Measurements from ENCODE around the gene DTNB. TPM values are rescaled to one million over a fixed set of nuclear protein-coding genes. Genes with fewer than 3 reads are reported as not detected.
A peak's percentile ranks its signal among the peaks of the same experiment; 100 is the strongest.

Gene DTNB
- total and polyA plus RNA-seq, 2 donors (not counting 3 experiments of a cell fraction or from before 2014, with no cell fraction given), result 11.5 to 17.0 TPM

DNA sequence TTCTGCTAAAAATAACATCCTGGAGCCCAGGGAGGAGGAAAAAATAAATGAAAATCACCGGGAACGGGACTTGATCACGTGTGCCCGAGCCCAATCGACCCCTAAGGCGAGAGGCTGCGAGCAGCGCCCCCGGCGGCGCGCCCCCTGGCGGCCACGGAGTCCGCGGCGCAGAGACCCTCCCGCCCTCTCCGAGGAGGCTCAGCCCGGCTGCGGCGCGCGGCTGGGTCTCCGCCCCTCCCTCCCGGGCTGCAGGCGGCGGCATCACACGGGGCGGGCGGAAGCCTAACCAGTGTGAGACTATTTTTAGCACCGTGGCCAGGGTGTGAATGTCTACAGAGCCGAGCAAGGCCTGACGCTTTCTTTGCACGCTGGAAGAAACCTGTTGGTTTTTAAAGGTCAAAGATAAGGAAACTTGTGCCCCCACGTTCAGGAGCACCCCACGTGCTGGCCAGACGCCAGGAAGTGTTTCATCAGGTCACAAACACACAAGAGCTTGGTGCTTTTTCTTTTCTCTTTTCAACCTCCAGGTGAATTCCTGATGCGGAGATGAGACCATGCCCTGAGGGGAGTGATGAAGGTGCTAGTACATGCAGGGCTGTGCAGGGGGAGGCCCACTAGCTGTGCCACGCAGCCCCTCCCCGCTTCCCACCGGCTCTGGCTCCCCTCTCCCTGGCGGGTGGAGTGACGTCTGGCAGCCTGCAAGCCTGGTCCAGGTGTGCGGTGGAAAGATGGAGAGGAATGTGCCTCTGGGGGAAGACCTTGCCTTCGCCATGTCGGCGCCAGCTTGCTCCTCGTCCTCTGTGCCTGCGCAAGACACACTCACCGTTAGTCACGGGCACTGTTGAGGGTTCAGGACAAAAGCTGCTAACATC is 296.4 kb downstream of the DTNB start:
- dilution Hi-C loops (cut with MboI; ENCODE audit: extremely low pct_ligation_motif_present, low sequenced_read_pairs), result no loop called here
- CTCF ChIA-PET, result interaction anchor here (1.2 to 4.7 kb wide), 13 partner anchors 8 to 288 kb away, joined by 3 to 55 read pairs (median 5); partner anchors contain the start of gene DNMT3A

More for the DNA sequence above, 296.4 kb downstream of the DTNB start:
- DNase-seq (ENCODE audit: low read depth, low spot score) (peak; percentile 82), FAIRE-seq (peak; percentile 76)
- no peaks in the 10 kb centered on the region for H4K20me1 ChIP-seq (replicated peaks; ENCODE audit: control insufficient read depth, extremely low read depth, insufficient read depth, low read length)
- no peak overlapping the region for H3K27ac ChIP-seq (ENCODE audit: insufficient read depth, low read depth, low read length)
- H3K27me3 ChIP-seq (ENCODE audit: control insufficient read depth in 2 of 2, insufficient read depth in 2 of 2, low read length in 2 of 2), result no peaks in the 10 kb centered on the region
- peaks cover 11% of the 10 kb centered on the region for H3K4me1 ChIP-seq (ENCODE audit: control insufficient read depth, extremely low read depth, insufficient read depth, low read length)
- BruUV-seq (replicated peaks), result no TSS peak
- no peaks in the 10 kb centered on the region for H3K9me3 ChIP-seq (replicated peaks; ENCODE audit: control insufficient read depth, insufficient read depth, low read length)
- H3K79me2 ChIP-seq (ENCODE audit: control insufficient read depth, insufficient read depth, low read length), result no peaks in the 10 kb centered on the region
- peak overlapping the region in 1 of 3 experiments; percentile 13 for H3K4me3 ChIP-seq (replicated peaks in 1 of 3; ENCODE audit: insufficient read depth in 1 of 3, low read depth in 1 of 3, low read length in 3 of 3)
- H3K9ac ChIP-seq (replicated peaks; ENCODE audit: extremely low read depth, insufficient read depth, low read length), result no peak overlapping the region
- peak overlapping the region; percentile 58 for H3K4me2 ChIP-seq (ENCODE audit: insufficient read depth, low read length)
- peak overlapping the region; percentile 77 for H2AFZ ChIP-seq (ENCODE audit: low read depth, low read length)
- POLR2A ChIA-PET, result no interaction called here
- intact Hi-C loops (cut with micrococcal nuclease), result loop anchor here (1.0 to 5.0 kb wide), 7 partner anchors 15 to 285 kb away; no protein-coding TSS in a partner anchor
- no peak for TF ChIP-seq FOS (IDR thresholded peaks at IDR 0.05; ENCODE audit: borderline replicate concordance, insufficient read depth, low read length)
- TF ChIP-seq POLR2A (IDR thresholded peaks at IDR 0.05; ENCODE audit: low read depth, low read length), result no peak
- no peak for TF ChIP-seq MYC (IDR thresholded peaks at IDR 0.05; ENCODE audit: low read depth, low read length)
- peak; percentile 77 for TF ChIP-seq POLR2AphosphoS5 (IDR thresholded peaks at IDR 0.05; ENCODE audit: insufficient read depth, low read depth, low read length)
- TF ChIP-seq, protein P1, sequence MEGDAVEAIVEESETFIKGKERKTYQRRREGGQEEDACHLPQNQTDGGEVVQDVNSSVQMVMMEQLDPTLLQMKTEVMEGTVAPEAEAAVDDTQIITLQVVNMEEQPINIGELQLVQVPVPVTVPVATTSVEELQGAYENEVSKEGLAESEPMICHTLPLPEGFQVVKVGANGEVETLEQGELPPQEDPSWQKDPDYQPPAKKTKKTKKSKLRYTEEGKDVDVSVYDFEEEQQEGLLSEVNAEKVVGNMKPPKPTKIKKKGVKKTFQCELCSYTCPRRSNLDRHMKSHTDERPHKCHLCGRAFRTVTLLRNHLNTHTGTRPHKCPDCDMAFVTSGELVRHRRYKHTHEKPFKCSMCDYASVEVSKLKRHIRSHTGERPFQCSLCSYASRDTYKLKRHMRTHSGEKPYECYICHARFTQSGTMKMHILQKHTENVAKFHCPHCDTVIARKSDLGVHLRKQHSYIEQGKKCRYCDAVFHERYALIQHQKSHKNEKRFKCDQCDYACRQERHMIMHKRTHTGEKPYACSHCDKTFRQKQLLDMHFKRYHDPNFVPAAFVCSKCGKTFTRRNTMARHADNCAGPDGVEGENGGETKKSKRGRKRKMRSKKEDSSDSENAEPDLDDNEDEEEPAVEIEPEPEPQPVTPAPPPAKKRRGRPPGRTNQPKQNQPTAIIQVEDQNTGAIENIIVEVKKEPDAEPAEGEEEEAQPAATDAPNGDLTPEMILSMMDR (IDR thresholded peaks at IDR 0.05; ENCODE audit: extremely low read depth in 1 of 2, insufficient read depth in 1 of 2, low read depth in 1 of 2, low read length in 2 of 2), result peak; percentile 86 to 99
- TF ChIP-seq, protein P2, sequence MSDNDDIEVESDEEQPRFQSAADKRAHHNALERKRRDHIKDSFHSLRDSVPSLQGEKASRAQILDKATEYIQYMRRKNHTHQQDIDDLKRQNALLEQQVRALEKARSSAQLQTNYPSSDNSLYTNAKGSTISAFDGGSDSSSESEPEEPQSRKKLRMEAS (IDR thresholded peaks at IDR 0.05; ENCODE audit: insufficient read depth, insufficient read length), result peak; percentile 76
- no peaks in the 10 kb centered on the region for H3K36me3 ChIP-seq (ENCODE audit: control insufficient read depth in 2 of 2, extremely low read depth in 1 of 2, insufficient read depth in 2 of 2, low read length in 2 of 2)
- H3K9me1 ChIP-seq (replicated peaks; ENCODE audit: control insufficient read depth, extremely low read depth, insufficient read depth, low read length), result no peaks in the 10 kb centered on the region
